Stomach (tissue), 19 donors: ENCODE measurements around the gene TTC28. TPM values are rescaled to one million over a fixed set of nuclear protein-coding genes. Genes with fewer than 3 reads are reported as not detected.
A peak's percentile ranks its signal among the peaks of the same experiment; 100 is the strongest.
"Not testable (repeated sequence)": the region's sequence is repeated elsewhere in the genome, so short reads cannot be mapped to it uniquely, and the experiment has no call there.

ENCODE experiments used
- DNase-seq, 2 donors: peaks; one replicate each; pipeline versions ENCODE4 v3.0.0 to v3.0.0-alpha.2; 2013 to 2019
- H3K27ac ChIP-seq, 5 donors: fragments of 200-600 bp in 4 of 5; sonication (generic) in 4 of 5; one replicate each; pipeline ENCODE4 v1.5.1; 2013 to 2019; ENCODE audit warnings: mild to moderate bottlenecking in 1 of 5, moderate library complexity in 1 of 5
- H3K27me3 ChIP-seq, 3 donors: fragments of 200-600 bp; sonication (generic); one replicate each; pipeline ENCODE4 v1.5.1; 2017 to 2019; ENCODE audit warnings: mixed run types in 1 of 3
- H3K36me3 ChIP-seq, 4 donors: fragments of 200-600 bp; sonication (generic); 1 replicate in 3 of 4; 2 replicates in 1 of 4; pipeline ENCODE4 v1.5.1; 2016 to 2019
- H3K4me1 ChIP-seq, 4 donors: fragments of 200-600 bp; sonication (generic); one replicate each; pipeline ENCODE4 v1.5.1; 2016 to 2019
- H3K4me3 ChIP-seq, 4 donors: fragments of 200-600 bp; sonication (generic) in 3 of 4; one replicate each; pipeline ENCODE4 v1.5.1; 2016 to 2019; ENCODE audit warnings: mild to moderate bottlenecking in 1 of 4
- H3K9me3 ChIP-seq, 4 donors: fragments of 200-600 bp; sonication (generic); one replicate each; pipeline ENCODE4 v1.5.1; 2016 to 2019
- CTCF ChIP-seq, 7 experiments: fragments of 450-650 bp in 4 of 7; fragments of 200-600 bp in 3 of 7; sonication (generic) in 3 of 7; IDR thresholded peaks; one replicate each; pipeline ENCODE4 v1.5.1; 2016 to 2019; ENCODE audit warnings: antibody characterized with exemption in 7 of 7, control low read depth in 2 of 7, mild to moderate bottlenecking in 1 of 7
- EP300 ChIP-seq: sonication (generic); formaldehyde crosslinking; IDR thresholded peaks from one replicate; pipeline ENCODE4 v1.6.1; 2017; ENCODE audit warnings: antibody characterized with exemption
- POLR2A ChIP-seq, 4 donors: fragments of 450-650 bp; IDR thresholded peaks; one replicate each; pipeline ENCODE4 v1.6.1; 2016; ENCODE audit warnings: antibody characterized with exemption in 4 of 4, control low read depth in 2 of 4, mild to moderate bottlenecking in 1 of 4, moderate library complexity in 1 of 4
- POLR2AphosphoS5 ChIP-seq, 3 donors: sonication (generic); formaldehyde crosslinking; IDR thresholded peaks; one replicate each; pipeline ENCODE4 v1.6.1; 2016; ENCODE audit warnings: antibody characterized with exemption in 3 of 3
- WGBS, 5 donors: extraction: QIAGEN DNeasy Blood & Tissue Kit in 3 of 5; methylation state at CpG; one replicate each; pipeline versions ENCODE4 v1.1.5 to v1.1.7; 2013 to 2018; 5-methylcytosine and 5-hydroxymethylcytosine counted together
- intact Hi-C: fragments of 100-400 bp; cut with DNase I; formaldehyde crosslinking; loops from one replicate; pipeline ENCODE4 v1.15.1; 2023; ENCODE audit warnings: low total_unique reads
- long read RNA-seq, 10 donors: transcript quantifications; one replicate each; lab custom pipeline, GENCODE V29; 2026
- polyA plus RNA-seq, 3 donors: library from polyadenylated mRNA; stranded (reverse); fragments of 200-250 nt; gene quantifications; one replicate each; pipeline ENCODE4 v1.2.3, GENCODE V29; 2013
- total RNA-seq, 5 donors: library from RNA; depleted of rRNA; stranded (reverse); fragments of >200 nt; gene quantifications; one replicate each; pipeline versions ENCODE4 v1.1.0 to v1.2.3, GENCODE V29; 2014 to 2016
- donor health status: healthy with polysubstance abuse.
- donor health status: Bipolar disorder and iron deficiency.
- donor health status: healthy.

The TTC28 gene
- total RNA-seq, result 10 to 100 TPM; 19.3 to 53.4 (median 41.4) TPM
- polyA plus RNA-seq, result 1 to 10 TPM; 1.7 to 4.4 (median 2.9) TPM
- long read RNA-seq, donor 1, partial matches to known transcripts, result 0 of 1 reads
- long read RNA-seq, donor 1, other reads (novel, unspliced or antisense), result 0 of 1 reads
- long read RNA-seq, donor 2, partial matches to known transcripts, result 0 of 2 reads
- long read RNA-seq, donor 2, other reads (novel, unspliced or antisense), result 0 of 2 reads
- long read RNA-seq, donor 3, result 0 reads
- long read RNA-seq, donor 4, result 0 reads
- long read RNA-seq, donor 5, partial matches to known transcripts, result 0 of 4 reads
- long read RNA-seq, donor 5, other reads (novel, unspliced or antisense), result 0 of 4 reads
- long read RNA-seq, donor 6, partial matches to known transcripts, result 0 of 11 reads
- long read RNA-seq, donor 6, other reads (novel, unspliced or antisense), result 11 of 11 reads
- long read RNA-seq, donor 7, partial matches to known transcripts, result 0 of 4 reads
- long read RNA-seq, donor 7, other reads (novel, unspliced or antisense), result 0 of 4 reads
- long read RNA-seq, donor 8, partial matches to known transcripts, result 0 of 1 reads
- long read RNA-seq, donor 8, other reads (novel, unspliced or antisense), result 0 of 1 reads
- long read RNA-seq, donor 9, partial matches to known transcripts, result 0 of 2 reads
- long read RNA-seq, donor 9, other reads (novel, unspliced or antisense), result 0 of 2 reads
- long read RNA-seq, donor 10, partial matches to known transcripts, result 0 of 1 reads
- long read RNA-seq, donor 10, other reads (novel, unspliced or antisense), result 0 of 1 reads

DNA sequence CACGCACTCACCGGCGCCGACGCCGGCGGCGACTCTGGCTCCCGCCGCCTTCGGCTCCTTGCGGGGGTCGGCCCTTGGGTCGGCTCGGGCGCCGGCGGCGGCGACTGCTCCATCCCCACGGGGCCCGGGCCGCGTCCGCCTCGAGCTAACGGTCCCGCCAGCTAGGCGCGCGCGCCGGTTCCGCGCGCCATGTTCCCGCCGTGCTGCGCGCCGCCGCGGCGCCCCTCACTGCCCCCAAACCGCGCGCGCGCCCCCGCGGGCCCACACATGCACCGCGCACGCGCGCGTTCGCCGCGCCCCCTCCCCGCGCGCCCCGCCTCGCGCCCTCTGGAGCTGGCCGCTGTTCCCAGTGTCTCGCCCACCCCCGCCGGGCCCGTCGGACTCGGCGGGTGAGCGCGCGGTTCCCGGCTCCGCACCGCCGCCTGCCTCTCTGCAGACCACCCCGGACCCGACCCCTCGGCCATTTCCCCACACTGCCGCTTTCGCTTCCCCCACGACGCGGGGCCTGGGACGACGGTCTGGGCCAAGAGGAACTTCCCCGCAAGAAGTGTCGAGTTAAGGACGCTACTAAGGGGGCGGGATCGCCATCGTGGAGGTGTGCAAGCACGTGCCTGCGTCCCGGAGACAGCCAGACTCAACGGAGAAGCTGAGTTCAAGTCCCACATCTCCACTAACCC, at the start of gene TTC28:
TTC28 (minus strand) TSS at position 230 of the 677 bp plus-strand sequence; CDS start at position 113, 117 bp downstream.
- intact Hi-C loops, H3K36me3 ChIP-seq, H3K9me3 ChIP-seq: not testable (repeated sequence)
- WGBS, 5 donors, result 0 to 14% (median 4%) methylated on average over 16 to 101 of the region's 101 CpGs
- Histone ChIP-seq H3K4me1 (peaks cover 0 to 28% (median 16%) of the 10 kb centered on the region in 4 donors), H3K27me3 (peaks cover 0 to 15% (median 0%) of the 10 kb centered on the region in 3 donors), H3K4me3 (peak within 1 kb of the TSS; percentile 73 to 87 (median 80)), H3K27ac (peak within 1 kb of the TSS; percentile 35 to 86 (median 67))
- peak; percentile 70 to 94 for DNase-seq

GRCh38 chr22:28728621-28729313, 49.1 kb upstream of the TTC28 start:
- Histone ChIP-seq H3K36me3 (peaks cover 0 to 18% (median 11%) of the 10 kb centered on the region in 4 donors), H3K4me1 (no peaks in the 10 kb centered on the region), H3K27me3 (no peaks in the 10 kb centered on the region), H3K9me3 (no peaks in the 10 kb centered on the region), H3K27ac (no peak overlapping the region), H3K4me3 (no peak overlapping the region)
- no peak for DNase-seq
- intact Hi-C loops, result no loop called here
- 93 to 99% (median 95%) methylated on average over 10 of the region's 10 CpGs for WGBS, 5 donors
- TF ChIP-seq CTCF (IDR thresholded peaks at IDR 0.05) (no peak), POLR2A (IDR thresholded peaks at IDR 0.05) (no peak), EP300 (no peak), POLR2AphosphoS5 (IDR thresholded peaks at IDR 0.05) (no peak)

GRCh38 chr22:28728002-28728401, 48.4 kb upstream of the TTC28 start:
- TF ChIP-seq POLR2AphosphoS5 (IDR thresholded peaks at IDR 0.05) (no peak), POLR2A (IDR thresholded peaks at IDR 0.05) (no peak), EP300 (no peak), CTCF (IDR thresholded peaks at IDR 0.05) (no peak)
- no peak overlapping the region for H3K4me3 ChIP-seq
- H3K27ac ChIP-seq, result no peak overlapping the region
- peaks cover 0 to 21% (median 13%) of the 10 kb centered on the region in 4 donors for H3K36me3 ChIP-seq
- H3K27me3 ChIP-seq, result no peaks in the 10 kb centered on the region
- intact Hi-C loops, result no loop called here
- 88 to 96% (median 92%) methylated on average over 1 of the region's 1 CpG for WGBS, 5 donors
- H3K9me3 ChIP-seq, result no peaks in the 10 kb centered on the region
- no peaks in the 10 kb centered on the region for H3K4me1 ChIP-seq
- no peak for DNase-seq

- no peak overlapping the region for H3K4me3 ChIP-seq
- H3K9me3 ChIP-seq, result no peaks in the 10 kb centered on the region
- no peak overlapping the region for H3K27ac ChIP-seq
- TF ChIP-seq EP300 (no peak), POLR2AphosphoS5 (IDR thresholded peaks at IDR 0.05) (no peak), POLR2A (IDR thresholded peaks at IDR 0.05) (no peak), CTCF (IDR thresholded peaks at IDR 0.05) (no peak)
- no peak for DNase-seq
- H3K4me1 ChIP-seq, result no peaks in the 10 kb centered on the region
- H3K36me3 ChIP-seq, result peaks cover 0 to 4% (median 2%) of the 10 kb centered on the region in 4 donors
- WGBS, 5 donors, result 88 to 99% (median 96%) methylated on average over 3 of the region's 3 CpGs
- intact Hi-C loops, result no loop called here
- H3K27me3 ChIP-seq, result no peaks in the 10 kb centered on the region
Measured at GRCh38 chr22:28718044-28718443, 38.4 kb upstream of the TTC28 start.
